Loucy (cell line): Measurements from ENCODE around the gene CSPG4.

ENCODE experiments used
- H2AFZ ChIP-seq: fragments of 200-600 bp; sonication (generic); 2 replicates; pipeline ENCODE4 v1.6.0; 2016; ENCODE audit warnings: antibody characterized with exemption, mild to moderate bottlenecking, low read length, moderate library complexity
- H3F3A ChIP-seq: fragments of 200-600 bp; 2 replicates; pipeline ENCODE4 v1.6.0; 2016; ENCODE audit warnings: antibody characterized with exemption, low read depth, mild to moderate bottlenecking
- H3K27me3 ChIP-seq: fragments of 200-600 bp; sonication (generic); 2 replicates; pipeline ENCODE4 v1.6.1; 2014; ENCODE audit warnings: low read length, mild to moderate bottlenecking; ENCODE audit not compliant: insufficient read depth, poor library complexity, severe bottlenecking
- H3K36me3 ChIP-seq: fragments of 200-600 bp; sonication (generic); 2 replicates; pipeline ENCODE4 v1.6.1; 2016; ENCODE audit warnings: low read length; ENCODE audit not compliant: insufficient read depth
- H3K4me1 ChIP-seq: fragments of 200-600 bp; sonication (generic); 2 replicates; pipeline ENCODE4 v1.5.1; 2014; ENCODE audit warnings: low read length, mild to moderate bottlenecking; ENCODE audit not compliant: insufficient read depth, poor library complexity, severe bottlenecking
- H3K4me2 ChIP-seq: fragments of 200-600 bp; sonication (generic); 2 replicates; pipeline ENCODE4 v1.6.0; 2014; ENCODE audit warnings: antibody characterized with exemption, low read length, low read depth, mild to moderate bottlenecking; ENCODE audit not compliant: poor library complexity, severe bottlenecking
- H3K4me3 ChIP-seq: fragments of 200-600 bp; sonication (generic); 2 replicates; pipeline ENCODE4 v1.5.1; 2014; ENCODE audit warnings: low read length, mild to moderate bottlenecking, mixed read lengths; ENCODE audit not compliant: poor library complexity, severe bottlenecking
- H3K79me2 ChIP-seq: fragments of 200-600 bp; sonication (generic); 2 replicates; pipeline ENCODE4 v1.6.1; 2014; ENCODE audit warnings: low read length; ENCODE audit not compliant: insufficient read depth
- H3K9ac ChIP-seq: fragments of 200-600 bp; sonication (generic); 2 replicates; pipeline ENCODE4 v1.6.0; 2014; ENCODE audit warnings: mild to moderate bottlenecking, low read depth, low read length, moderate library complexity; ENCODE audit not compliant: poor library complexity, severe bottlenecking
- H3K9me2 ChIP-seq: fragments of 200-600 bp; sonication (generic); replicated peaks from 2 replicates; pipeline ENCODE4 v1.6.1; 2016; ENCODE audit warnings: low read depth, low read length, mixed read lengths
- H3K9me3 ChIP-seq: fragments of 200-600 bp; sonication (generic); 2 replicates; pipeline ENCODE4 v1.6.1; 2014; ENCODE audit warnings: mild to moderate bottlenecking, antibody characterized with exemption, low read length, low read depth; ENCODE audit not compliant: insufficient read depth
- H4K20me1 ChIP-seq: fragments of 200-600 bp; sonication (generic); 2 replicates; pipeline ENCODE4 v1.6.0; 2014; ENCODE audit warnings: antibody characterized with exemption, low read length, mild to moderate bottlenecking; ENCODE audit not compliant: insufficient read depth, poor library complexity, severe bottlenecking
- CTCF ChIP-seq: fragments of 200-600 bp; sonication (generic); conservative IDR thresholded peaks from 2 replicates; pipeline ENCODE4 v1.5.1; 2014; ENCODE audit warnings: mild to moderate bottlenecking, antibody characterized with exemption, low read length
- EZH2phosphoT487 ChIP-seq: fragments of 200-600 bp; IDR thresholded peaks from 2 replicates; pipeline ENCODE4 v1.6.1; 2018; ENCODE audit warnings: antibody characterized with exemption, mild to moderate bottlenecking, moderate library complexity, borderline replicate concordance

The CSPG4 gene

DNA sequence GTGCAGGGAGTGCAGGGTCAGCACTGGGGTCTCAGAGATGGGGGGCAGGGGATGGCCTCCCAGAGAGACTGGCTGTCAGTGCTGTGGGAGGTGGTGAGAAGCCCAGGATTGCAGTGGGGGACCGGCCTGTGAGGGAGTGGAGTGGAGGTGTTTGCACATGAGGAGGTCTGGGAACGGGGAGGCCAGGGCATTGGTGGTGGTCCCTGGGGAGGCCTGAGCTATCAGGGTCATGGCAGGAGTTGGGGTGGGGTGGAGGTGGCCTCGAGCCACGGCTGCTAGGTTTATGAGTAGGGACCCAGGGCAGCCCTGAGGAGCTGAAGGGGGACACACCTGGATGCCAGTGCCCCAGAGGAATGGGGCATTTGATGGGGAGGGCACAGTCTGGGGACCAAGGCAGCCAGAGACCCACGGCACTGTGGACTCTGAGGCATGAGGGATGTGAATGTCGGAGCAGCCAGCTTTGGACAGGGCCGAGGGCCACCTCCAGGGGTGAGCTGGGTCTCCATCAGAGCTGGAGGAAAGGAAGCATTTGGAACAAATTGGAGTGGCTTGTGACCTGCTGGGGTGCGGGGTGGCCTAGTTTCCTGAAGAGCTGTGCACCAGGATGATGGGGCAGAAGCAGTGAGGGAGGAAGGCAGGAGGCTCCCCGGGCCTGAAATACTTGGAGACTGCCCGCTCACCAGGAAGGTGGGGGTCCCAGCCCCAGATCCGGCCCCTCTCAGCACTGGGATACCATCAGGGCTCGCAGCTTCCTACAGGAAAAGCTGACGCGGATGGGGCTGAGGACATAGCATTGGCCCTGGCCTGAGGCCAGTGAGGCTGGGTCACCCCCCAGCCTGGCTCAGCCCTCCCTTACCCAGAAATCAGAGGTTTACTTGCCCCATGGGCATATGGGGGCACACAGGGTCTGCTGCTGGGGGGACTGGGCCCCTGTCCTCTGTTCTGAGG lies 9.5 kb upstream of the CSPG4 start:
- Histone ChIP-seq H3K9me3 (no peaks in the 10 kb centered on the region), H3K79me2 (no peaks in the 10 kb centered on the region), H3K4me3 (no peak overlapping the region), H3F3A (no peaks in the 10 kb centered on the region), H4K20me1 (no peaks in the 10 kb centered on the region), H3K9me2 (no peaks in the 10 kb centered on the region), H3K4me1 (peaks cover 4% of the 10 kb centered on the region), H3K4me2 (no peak overlapping the region), H3K9ac (no peak overlapping the region), H3K36me3 (no peaks in the 10 kb centered on the region), H2AFZ (no peak overlapping the region), H3K27me3 (no peaks in the 10 kb centered on the region)
- no peak for TF ChIP-seq EZH2phosphoT487
- TF ChIP-seq CTCF = no peak

DNA sequence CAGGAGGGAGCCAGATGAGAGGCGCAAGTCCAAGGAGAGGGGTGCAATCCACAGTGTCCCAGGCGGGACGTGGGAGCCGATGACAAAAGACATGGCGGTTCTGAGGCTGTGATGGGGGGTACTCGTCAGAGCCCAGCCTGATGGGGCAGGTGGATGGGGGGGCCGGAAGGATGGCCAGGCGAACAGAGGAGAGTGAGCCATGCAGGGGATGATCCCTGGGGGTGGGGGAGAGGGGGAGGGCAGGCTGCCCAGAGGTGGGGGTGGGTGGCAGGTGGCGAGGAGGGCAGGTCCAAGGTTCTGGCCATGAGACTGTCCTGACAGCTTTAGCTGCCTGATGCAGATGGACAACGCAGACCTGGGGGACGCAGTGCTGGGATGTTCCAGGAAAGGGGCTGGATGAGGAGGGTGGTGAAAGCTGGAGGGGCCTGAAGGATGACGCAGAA lies 8.9 kb upstream of the CSPG4 start:
- TF ChIP-seq CTCF (no peak), EZH2phosphoT487 (no peak)
- no peak overlapping the region for H3K4me3 ChIP-seq
- H3K9ac ChIP-seq = no peak overlapping the region
- H3K4me2 ChIP-seq = no peak overlapping the region
- no peaks in the 10 kb centered on the region for H3K9me2 ChIP-seq
- no peaks in the 10 kb centered on the region for H3F3A ChIP-seq
- H4K20me1 ChIP-seq = no peaks in the 10 kb centered on the region
- H2AFZ ChIP-seq = no peak overlapping the region
- H3K9me3 ChIP-seq = no peaks in the 10 kb centered on the region
- H3K36me3 ChIP-seq = no peaks in the 10 kb centered on the region
- no peaks in the 10 kb centered on the region for H3K27me3 ChIP-seq
- no peaks in the 10 kb centered on the region for H3K79me2 ChIP-seq
- peaks cover 4% of the 10 kb centered on the region for H3K4me1 ChIP-seq

DNA sequence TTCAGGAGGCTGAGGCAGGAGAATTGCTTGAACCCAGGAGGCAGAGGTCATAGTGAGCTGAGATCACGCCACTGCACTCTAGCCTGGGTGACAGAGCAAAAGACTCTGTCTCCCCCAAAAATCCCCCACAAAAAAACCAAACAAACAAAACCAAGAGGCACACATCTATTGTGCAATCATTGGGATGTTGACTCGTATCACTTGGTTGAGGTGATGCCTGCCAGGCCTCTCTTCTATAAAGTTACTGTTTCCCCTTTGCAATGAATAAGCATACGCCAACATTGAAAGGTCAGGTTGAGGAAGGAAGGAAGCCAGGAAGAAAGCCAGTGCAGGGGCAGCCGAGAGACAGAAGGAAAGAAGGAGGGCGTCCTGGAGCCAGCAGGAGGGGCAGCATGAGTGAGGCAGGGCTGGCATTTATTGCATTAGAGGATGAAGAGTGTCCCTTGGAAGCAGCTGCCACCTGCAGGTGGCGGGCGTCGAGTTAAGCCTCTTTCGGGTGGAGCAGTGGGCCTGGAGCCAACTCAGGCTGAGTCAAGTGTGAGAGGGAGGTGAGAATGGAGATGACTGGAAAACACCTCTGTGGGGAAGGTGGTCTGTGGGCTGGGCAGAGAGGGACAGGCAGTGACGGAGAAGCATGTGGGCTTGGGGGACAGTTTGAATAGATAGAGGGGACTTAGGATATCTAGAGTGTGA lies 8.3 kb upstream of the CSPG4 start:
- peak; percentile 71 for TF ChIP-seq CTCF
- TF ChIP-seq EZH2phosphoT487 = no peak
- H3K27me3 ChIP-seq = no peaks in the 10 kb centered on the region
- no peaks in the 10 kb centered on the region for H3K9me3 ChIP-seq
- H3K4me2 ChIP-seq = no peak overlapping the region
- no peaks in the 10 kb centered on the region for H3K9me2 ChIP-seq
- H3K4me3 ChIP-seq = no peak overlapping the region
- H3K9ac ChIP-seq = no peak overlapping the region
- H4K20me1 ChIP-seq = no peaks in the 10 kb centered on the region
- peaks cover 4% of the 10 kb centered on the region for H3K4me1 ChIP-seq
- no peaks in the 10 kb centered on the region for H3F3A ChIP-seq
- H2AFZ ChIP-seq = peak overlapping the region; percentile 59; the same call in 1 of the 2 replicates
- no peaks in the 10 kb centered on the region for H3K36me3 ChIP-seq
- H3K79me2 ChIP-seq = no peaks in the 10 kb centered on the region
